GM12892 (cell line): Measurements from ENCODE around the gene SERPINI1. TPM values are rescaled to one million over a fixed set of nuclear protein-coding genes. Genes with fewer than 3 reads are reported as not detected.

Source experiments
- DNase-seq: peaks from one replicate; pipeline ENCODE4 v3.0.0; 2011; ENCODE audit not compliant: insufficient read length
- FAIRE-seq: peaks from 2 replicates; lab custom pipeline; 2011; peaks lifted over from hg19 to GRCh38; lab: Jason Lieb, UNC
- POLR2A ChIP-seq: IDR thresholded peaks from 2 replicates; pipeline ENCODE4 v1.6.1; 2011; ENCODE audit warnings: low read depth, low read length, control low read depth
- POLR2AphosphoS5 ChIP-seq: IDR thresholded peaks from 2 replicates; pipeline ENCODE4 v1.6.1; 2011; ENCODE audit warnings: low read depth, low read length, control low read depth
- TAF1 ChIP-seq: IDR thresholded peaks from 2 replicates; pipeline ENCODE4 v1.6.1; 2011; ENCODE audit warnings: low read depth, mild to moderate bottlenecking, control low read depth, low read length, borderline replicate concordance
- polyA plus RNA-seq: library from polyadenylated mRNA; unstranded; fragments of >200 nt; gene quantifications from one replicate; pipeline ENCODE4 v1.2.1, GENCODE V29; 2012; ENCODE audit warnings: missing spikeins, inconsistent platforms; ENCODE audit not compliant: missing spikeins

The SERPINI1 gene, protein sequence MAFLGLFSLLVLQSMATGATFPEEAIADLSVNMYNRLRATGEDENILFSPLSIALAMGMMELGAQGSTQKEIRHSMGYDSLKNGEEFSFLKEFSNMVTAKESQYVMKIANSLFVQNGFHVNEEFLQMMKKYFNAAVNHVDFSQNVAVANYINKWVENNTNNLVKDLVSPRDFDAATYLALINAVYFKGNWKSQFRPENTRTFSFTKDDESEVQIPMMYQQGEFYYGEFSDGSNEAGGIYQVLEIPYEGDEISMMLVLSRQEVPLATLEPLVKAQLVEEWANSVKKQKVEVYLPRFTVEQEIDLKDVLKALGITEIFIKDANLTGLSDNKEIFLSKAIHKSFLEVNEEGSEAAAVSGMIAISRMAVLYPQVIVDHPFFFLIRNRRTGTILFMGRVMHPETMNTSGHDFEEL
- polyA plus RNA-seq = 3.8 TPM

DNA sequence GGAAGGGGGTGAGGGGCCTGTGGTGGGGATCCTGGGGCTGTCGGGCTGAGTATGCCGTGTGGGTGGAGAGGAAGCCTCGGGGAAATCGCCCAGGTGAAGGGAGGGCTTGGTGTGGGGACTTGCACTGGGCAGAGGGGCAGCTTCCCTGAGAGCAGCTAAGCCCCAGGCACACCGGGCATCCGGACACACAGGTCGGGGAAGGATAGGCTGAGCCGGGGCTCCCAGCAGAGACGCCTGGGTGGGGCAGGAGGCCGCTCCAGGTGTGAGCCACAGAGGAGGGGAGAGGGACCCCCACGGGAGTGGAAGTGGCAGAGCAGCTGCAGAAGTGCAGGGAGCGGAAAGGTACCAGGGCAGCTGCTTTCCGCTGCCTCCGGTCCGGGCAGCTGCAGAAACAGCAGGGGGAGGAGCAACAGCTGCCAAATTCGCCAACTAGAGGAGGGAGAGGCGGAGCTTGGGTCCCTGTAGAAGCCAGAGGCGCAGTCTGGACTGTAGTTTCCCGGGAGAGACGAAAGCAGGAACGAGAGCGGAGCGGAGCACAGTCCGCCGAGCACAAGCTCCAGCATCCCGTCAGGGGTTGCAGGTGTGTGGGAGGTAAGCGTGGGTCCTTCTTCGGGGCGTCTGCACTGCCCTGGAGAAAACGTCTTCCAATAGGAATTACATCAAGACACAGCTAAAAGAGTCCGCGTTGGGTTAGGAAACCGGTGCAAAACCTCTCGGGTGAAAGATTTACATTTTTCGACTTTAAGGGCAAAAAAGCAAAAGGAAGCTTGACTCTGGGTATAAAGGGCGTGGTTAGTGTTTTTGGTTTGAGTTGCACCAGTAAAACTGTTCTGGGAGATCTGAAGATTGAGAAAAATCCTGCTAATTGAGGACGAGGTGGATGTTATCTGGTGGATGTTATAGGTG is at the start of gene SERPINI1:
TSS of gene SERPINI1 (plus strand) at position 489 of the 906 bp plus-strand sequence. CDS start 53,408 bp downstream, outside the sequence.
- DNase-seq (peak; percentile 39), FAIRE-seq (peak; percentile 88)
- TF ChIP-seq POLR2A (peak; percentile 67; the same call in 1 of the 2 replicates), POLR2AphosphoS5 (no peak; the same call in 1 of the 2 replicates), TAF1 (0 out of 2 replicates have a peak, but pooled peaks have one; percentile 40)

DNA sequence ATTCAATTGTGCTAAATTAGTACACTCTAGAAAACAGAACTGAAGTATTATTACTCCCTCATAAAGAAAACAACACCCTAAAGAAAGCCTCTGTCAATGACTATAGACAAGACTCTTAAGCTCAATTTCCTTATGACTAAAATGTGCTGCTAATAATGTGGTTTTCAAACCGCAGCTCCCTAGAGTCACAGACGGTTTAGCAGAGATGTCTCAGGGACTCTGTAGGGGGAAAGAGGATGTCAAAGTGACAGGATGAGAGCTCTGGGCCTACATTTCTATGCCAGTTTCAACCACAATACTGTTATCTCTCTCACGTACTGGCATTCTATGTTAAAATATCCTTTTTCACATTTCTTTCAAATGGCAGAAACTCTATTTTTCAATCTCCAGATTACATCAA is 44.2 kb upstream of the SERPINI1 start:
- FAIRE-seq = peak; percentile 91
- peak; percentile 23 for DNase-seq
- no peak for TF ChIP-seq TAF1
- no peak for TF ChIP-seq POLR2A
- no peak for TF ChIP-seq POLR2AphosphoS5

DNA sequence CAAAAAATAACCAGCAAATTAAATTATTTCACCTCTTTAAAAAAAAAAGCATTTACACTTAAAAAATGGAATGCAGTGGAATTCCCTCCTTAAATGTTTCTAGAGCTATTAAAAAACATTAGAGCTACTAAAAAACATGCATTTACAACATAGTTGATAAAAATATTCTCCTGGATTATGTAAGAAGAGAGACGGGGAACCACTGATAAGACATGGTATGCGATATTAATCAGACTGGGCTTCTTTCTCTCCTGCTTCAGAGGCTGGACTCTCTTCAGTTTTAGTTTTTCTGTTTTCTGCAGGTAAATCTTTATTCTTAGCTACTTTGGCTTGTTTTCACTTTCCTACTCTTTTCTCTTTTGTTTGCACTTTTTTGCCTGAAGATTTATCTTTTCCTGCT is 41.4 kb upstream of the SERPINI1 start:
- TF ChIP-seq POLR2A = no peak
- TF ChIP-seq TAF1 = no peak
- no peak for TF ChIP-seq POLR2AphosphoS5
- DNase-seq (no peak), FAIRE-seq (no peak)

DNA sequence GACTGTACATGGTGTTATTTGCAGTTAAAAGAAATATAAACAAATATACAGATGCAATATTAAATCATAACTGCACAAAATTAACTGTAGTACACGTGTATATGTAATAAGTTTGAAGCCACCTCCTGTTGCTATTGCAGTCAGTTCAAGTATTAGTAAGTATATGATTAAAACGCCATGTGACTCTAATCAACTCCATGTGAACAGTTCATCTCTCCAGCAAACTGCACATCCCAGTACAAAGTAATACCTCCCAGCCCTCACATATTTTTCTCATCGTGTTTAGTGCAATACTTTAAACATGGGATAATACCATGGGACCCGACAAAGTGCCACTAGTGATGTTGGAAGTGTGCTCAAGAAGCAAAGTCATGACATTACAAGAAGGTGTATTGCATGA is 35.5 kb upstream of the SERPINI1 start:
- FAIRE-seq = no peak
- DNase-seq = no peak

DNA sequence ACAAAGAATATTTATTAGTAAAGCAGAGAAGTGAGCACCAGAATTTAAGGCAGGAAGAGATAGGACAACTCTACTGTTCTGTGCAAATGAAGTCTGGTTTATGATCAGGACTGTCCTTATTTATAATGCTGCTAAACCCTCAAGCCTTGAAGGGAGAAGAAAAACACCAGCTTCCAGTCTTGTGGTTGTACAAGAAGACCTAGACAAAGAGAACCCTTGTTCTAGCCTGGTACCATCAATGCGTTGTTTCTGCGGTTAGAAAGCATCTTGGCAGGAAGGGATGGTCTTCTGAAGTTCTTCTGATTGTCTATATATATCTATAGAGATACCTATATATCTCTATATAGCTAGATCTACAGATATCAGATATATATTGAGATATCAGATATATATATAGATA is 34.6 kb upstream of the SERPINI1 start:
- FAIRE-seq (no peak), DNase-seq (no peak)
- TF ChIP-seq TAF1 = no peak
- no peak for TF ChIP-seq POLR2A
- no peak for TF ChIP-seq POLR2AphosphoS5

More for the DNA sequence above, 35.5 kb upstream of the SERPINI1 start:
- TF ChIP-seq TAF1 (no peak), POLR2A (no peak), POLR2AphosphoS5 (no peak)

DNA sequence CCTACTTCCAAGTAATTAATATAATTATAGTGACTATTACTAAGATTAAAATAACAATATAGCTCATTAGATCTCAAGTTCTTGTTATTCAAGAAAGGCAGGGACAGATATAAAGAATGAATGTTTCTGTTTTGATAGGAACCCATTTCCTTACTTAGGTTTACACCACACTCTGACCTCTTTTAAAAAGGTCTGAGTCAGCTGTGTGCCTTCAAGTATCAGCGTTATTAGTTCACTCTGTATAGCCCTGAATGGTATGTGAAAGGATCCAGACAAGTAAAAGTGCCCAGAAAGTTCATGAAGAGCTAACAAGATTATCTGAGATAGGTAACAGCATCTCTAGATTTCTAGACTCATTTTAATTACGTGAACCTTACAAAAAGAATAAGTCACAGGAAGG is 29.7 kb upstream of the SERPINI1 start:
- FAIRE-seq = no peak
- DNase-seq = no peak
- TF ChIP-seq TAF1 = no peak
- no peak for TF ChIP-seq POLR2AphosphoS5
- no peak for TF ChIP-seq POLR2A

DNA sequence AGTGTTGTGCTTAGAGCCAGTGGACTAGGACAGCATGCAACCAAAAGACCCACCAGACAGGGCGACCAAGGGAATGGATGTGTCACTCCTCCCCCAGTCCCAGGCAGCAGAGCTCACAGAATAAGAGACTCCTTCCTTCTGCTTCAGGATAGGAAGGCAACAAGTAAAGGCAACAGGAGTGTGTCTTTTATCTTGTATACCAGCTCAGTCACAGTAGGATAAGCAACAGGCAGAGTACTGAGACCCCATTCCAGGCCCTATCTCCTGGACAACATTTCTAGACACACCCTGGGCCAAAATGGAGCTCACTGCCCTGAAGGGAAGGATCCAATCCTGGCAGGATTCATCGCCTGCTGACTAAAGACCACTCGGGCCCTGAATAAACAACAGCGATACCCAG is 25.8 kb upstream of the SERPINI1 start:
- TF ChIP-seq TAF1 = no peak
- no peak for FAIRE-seq

DNA sequence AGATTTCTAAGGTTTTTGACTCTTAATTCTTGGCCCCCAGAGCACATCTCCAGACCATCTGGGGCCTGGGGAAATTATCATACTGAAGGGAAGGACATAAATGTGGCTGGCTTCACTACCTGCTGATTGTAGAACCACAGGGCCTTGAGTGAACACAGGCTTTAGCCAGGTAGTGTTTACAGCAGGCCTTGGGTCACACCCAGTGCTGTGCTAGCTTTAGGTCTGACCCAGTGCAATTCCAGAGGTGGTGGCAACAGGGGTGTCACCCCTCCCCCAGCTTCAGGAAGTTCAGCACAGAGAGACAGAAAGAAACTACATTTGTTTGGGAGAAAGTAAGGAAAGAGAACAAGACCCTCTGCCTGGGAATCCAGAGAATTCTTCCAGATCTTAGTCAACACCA is 25.0 kb upstream of the SERPINI1 start:
- no peak for FAIRE-seq
- TF ChIP-seq POLR2A (no peak), TAF1 (no peak)
- DNase-seq = no peak

More for the DNA sequence above, 25.8 kb upstream of the SERPINI1 start:
- DNase-seq = no peak

DNA sequence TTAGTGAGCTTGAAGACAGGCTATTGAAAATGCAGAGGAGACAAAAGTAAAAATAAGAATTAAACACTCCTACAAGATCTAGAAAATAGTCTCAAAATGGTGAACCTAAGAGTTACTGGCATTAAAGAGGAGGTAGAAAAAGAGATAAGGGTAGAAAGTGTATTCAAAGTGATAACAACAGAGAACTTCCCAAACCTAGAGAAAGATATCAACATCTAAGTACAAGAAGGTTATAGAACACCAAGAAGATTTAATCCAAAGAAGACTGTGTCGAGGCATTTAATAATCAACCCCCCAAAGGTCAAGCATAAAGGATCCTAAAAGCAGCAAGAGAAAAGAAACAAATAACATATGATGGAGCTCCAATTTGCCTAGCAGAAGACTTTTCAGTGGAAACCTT is 24.1 kb upstream of the SERPINI1 start:
- FAIRE-seq (no peak), DNase-seq (no peak)
- no peak for TF ChIP-seq POLR2AphosphoS5
- TF ChIP-seq POLR2A = no peak
- TF ChIP-seq TAF1 = no peak

DNA sequence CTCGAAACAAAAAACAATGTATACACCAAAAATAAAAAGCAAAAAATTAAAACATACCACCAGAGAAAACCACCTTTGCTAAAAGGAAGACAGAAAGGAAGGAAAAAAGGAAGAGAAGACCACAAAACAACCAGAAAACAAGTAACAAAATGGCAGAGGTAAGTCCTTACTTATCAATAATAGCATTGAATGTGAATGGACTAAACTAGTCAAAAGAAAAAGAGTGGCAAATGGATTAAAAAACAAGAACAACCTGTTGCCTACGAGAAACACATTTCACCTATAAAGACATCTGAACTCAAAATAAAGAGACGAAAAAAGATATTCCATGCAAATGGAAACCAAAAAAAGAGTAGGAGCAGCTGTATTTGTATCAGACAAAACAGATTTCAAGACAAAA is 23.1 kb upstream of the SERPINI1 start:
- FAIRE-seq = no peak
- no peak for DNase-seq

DNA sequence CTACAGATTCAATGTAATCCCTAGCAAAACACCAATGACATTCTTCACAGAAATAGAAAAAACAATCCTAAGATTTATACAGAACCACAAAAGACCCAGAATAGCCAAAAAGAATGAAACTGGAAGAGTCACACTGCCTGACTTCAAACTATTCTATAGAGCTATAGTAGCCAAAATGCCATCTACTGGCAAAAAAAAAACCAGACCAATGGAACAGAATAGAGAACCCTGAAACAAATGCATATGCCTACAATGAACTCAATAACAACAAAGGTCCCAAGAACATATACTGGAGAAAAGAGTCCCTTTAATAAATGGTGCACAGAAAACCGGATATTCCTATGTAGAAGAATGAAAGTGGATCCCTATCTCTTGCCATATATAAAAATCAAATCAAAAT is 20.6 kb upstream of the SERPINI1 start:
- FAIRE-seq = no peak
- DNase-seq = no peak
- TF ChIP-seq POLR2A (no peak), POLR2AphosphoS5 (no peak), TAF1 (no peak)

More for the DNA sequence above, 23.1 kb upstream of the SERPINI1 start:
- no peak for TF ChIP-seq POLR2A
- TF ChIP-seq TAF1 = no peak
- no peak for TF ChIP-seq POLR2AphosphoS5

DNA sequence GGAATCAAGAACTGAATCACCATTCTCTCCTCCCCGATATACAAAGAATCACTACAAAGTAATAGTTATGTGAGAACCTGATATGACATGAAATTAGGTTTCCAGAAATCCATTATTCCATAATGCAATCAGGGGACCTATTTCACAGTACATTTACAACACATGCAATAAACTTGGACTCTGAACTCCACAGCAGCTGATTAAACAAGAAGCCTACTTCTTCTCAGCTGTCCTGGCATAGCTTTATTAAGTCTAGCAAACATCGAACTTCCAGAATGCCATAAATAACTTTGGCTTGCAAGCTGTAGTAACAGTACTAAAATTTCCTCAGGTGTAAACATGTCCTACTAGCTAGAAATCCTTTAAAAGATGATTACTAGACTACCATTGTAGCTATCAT is 18.6 kb upstream of the SERPINI1 start:
- no peak for DNase-seq
- no peak for FAIRE-seq
- TF ChIP-seq TAF1 (no peak), POLR2AphosphoS5 (no peak), POLR2A (no peak)
